ENCODE measurements around the gene SLC38A10. TPM values are rescaled to one million over a fixed set of nuclear protein-coding genes. Genes with fewer than 3 reads are reported as not detected.

SLC38A10 gene
- total and polyA plus RNA-seq, 10 of the 15 experiments (the other 5 are each of a cell fraction or from before 2014, with no cell fraction given), result 0.52 to 67.9 (median 22.1) TPM

- peak; percentile 90 for TF ChIP-seq MEF2B (IDR thresholded peaks at IDR 0.05; ENCODE audit: partially characterized antibody, poor library complexity, severe bottlenecking)
- TF ChIP-seq TBL1XR1 (IDR thresholded peaks at IDR 0.05; ENCODE audit: low read depth, low read length), result no peak
- no peak for TF ChIP-seq RFX5 (IDR thresholded peaks at IDR 0.05; ENCODE audit: low read depth, low read length)
- peak; percentile 16 for TF ChIP-seq MAX (IDR thresholded peaks at IDR 0.05; ENCODE audit: low read depth, low read length)
- TF ChIP-seq ELK1 (IDR thresholded peaks at IDR 0.05; ENCODE audit: low read depth, low read length), result no peak; the same call in 1 of the 2 replicates
- TF ChIP-seq CUX1 (IDR thresholded peaks at IDR 0.05; ENCODE audit: insufficient replicate concordance, low read depth, low read length), result no peak
- no peak for TF ChIP-seq ESRRA (IDR thresholded peaks at IDR 0.05; ENCODE audit: low read length)
- TF ChIP-seq BACH1 (IDR thresholded peaks at IDR 0.05; ENCODE audit: borderline replicate concordance), result peak; percentile 79
- 0 out of 2 replicates have a peak, but pooled peaks have one; percentile 45 for TF ChIP-seq RCOR1 (conservative IDR thresholded peaks at IDR 0.05; ENCODE audit: low read depth, low read length)
- TF ChIP-seq SMARCA5 (IDR thresholded peaks at IDR 0.05), result 0 out of 2 replicates have a peak, but pooled peaks have one; percentile 44
- TF ChIP-seq MTA3 (IDR thresholded peaks at IDR 0.05; ENCODE audit: borderline replicate concordance, low read length), result no peak
- no peak for TF ChIP-seq JUND (IDR thresholded peaks at IDR 0.05; ENCODE audit: low read depth, low read length)
- TF ChIP-seq FOS (IDR thresholded peaks at IDR 0.05; ENCODE audit: borderline replicate concordance, extremely low read depth, insufficient read length), result peak; percentile 99
- TF ChIP-seq TCF3 (IDR thresholded peaks at IDR 0.05; ENCODE audit: borderline replicate concordance, insufficient read depth, low read depth, low read length), result no peak
- peak; percentile 81 for TF ChIP-seq NFYA (IDR thresholded peaks at IDR 0.05; ENCODE audit: borderline replicate concordance, low read depth, low read length)
- TF ChIP-seq TARDBP (IDR thresholded peaks at IDR 0.05; ENCODE audit: borderline replicate concordance), result no peak; the same call in 1 of the 2 replicates
- TF ChIP-seq ASH2L (IDR thresholded peaks at IDR 0.05; ENCODE audit: borderline replicate concordance, low read depth), result no peak
- TF ChIP-seq ZBED1 (IDR thresholded peaks at IDR 0.05; ENCODE audit: borderline replicate concordance), result no peak
- TF ChIP-seq CTCF (IDR thresholded peaks at IDR 0.05 in 2 of 3, conservative IDR thresholded peaks at IDR 0.05 in 1 of 3; ENCODE audit: control insufficient read depth in 2 of 3, extremely low read depth in 1 of 3, insufficient read depth in 1 of 3, low read depth in 3 of 3, low read length in 3 of 3), result no peak
These were observed 56.0 kb downstream of the SLC38A10 start, which contains the start of the genes NDUFAF8 and TEPSIN (continued) for GRCh38 chr17:81238815-81239713.
